ENCODE measurements around the gene EDDM3A.

Gene EDDM3A

DNA sequence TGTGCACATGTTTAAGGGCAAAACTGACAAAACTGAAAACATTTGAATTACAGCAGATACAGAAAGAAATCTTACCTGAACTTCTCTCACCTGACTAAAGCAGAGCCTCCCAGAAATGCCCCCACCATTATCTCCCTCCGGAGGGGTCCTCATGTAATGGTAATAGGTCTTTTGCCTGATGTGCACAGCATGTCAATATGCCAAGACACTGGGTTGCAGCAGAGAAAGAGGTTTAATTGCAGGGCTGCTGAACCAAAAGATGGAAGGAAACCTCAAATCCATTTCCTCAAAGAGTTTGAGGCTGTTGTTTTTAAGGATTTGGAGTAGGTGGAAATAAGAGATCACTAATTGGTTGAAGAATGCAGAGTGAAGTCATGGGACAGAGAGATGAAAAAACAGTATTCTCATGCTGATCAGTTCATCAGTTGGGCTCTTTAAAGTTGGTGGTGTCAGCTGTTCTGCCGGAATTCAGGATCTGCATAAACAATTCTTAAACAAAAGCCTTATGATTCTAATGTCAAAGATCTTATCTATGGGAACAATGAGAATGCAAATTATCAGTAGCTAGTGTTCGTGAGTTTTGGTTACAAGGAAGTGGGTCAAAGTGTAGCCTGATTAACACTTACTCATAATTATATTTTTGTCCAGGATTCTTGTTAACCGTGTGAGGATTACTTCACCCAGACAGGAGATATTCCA, 38.9 kb upstream of the EDDM3A start:
- H3K4me3 ChIP-seq (ENCODE audit: low read depth, low read length) = no peak overlapping the region
- TF ChIP-seq, protein P1, sequence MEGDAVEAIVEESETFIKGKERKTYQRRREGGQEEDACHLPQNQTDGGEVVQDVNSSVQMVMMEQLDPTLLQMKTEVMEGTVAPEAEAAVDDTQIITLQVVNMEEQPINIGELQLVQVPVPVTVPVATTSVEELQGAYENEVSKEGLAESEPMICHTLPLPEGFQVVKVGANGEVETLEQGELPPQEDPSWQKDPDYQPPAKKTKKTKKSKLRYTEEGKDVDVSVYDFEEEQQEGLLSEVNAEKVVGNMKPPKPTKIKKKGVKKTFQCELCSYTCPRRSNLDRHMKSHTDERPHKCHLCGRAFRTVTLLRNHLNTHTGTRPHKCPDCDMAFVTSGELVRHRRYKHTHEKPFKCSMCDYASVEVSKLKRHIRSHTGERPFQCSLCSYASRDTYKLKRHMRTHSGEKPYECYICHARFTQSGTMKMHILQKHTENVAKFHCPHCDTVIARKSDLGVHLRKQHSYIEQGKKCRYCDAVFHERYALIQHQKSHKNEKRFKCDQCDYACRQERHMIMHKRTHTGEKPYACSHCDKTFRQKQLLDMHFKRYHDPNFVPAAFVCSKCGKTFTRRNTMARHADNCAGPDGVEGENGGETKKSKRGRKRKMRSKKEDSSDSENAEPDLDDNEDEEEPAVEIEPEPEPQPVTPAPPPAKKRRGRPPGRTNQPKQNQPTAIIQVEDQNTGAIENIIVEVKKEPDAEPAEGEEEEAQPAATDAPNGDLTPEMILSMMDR (IDR thresholded peaks at IDR 0.05; ENCODE audit: control insufficient read depth, extremely low read depth, insufficient read depth) = no peak
- no peak for DNase-seq (ENCODE audit: low read depth)

DNA sequence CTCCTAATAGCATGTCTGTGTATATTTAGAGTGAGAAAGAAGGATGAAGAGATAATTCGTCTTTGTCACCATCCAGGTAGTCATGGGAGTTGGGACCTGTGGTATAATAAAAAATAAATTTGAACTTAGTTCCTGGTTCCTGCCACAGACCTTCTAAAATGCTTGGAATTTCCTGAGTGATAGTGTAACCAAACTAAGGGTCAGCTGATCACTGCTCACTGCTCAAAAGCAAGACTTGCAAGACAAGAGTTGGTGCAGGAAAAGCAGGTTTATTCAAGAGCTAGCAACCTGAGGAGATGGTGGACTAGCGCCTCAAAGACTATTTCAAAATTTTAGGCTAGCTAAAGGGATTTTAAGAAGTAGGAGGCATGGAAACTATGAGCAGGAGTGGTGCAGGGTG, 38.1 kb upstream of the EDDM3A start:
- TF ChIP-seq, protein P1 (IDR thresholded peaks at IDR 0.05; ENCODE audit: control insufficient read depth, extremely low read depth, insufficient read depth) = no peak
- DNase-seq (ENCODE audit: low read depth) = peak; percentile 21
- H3K4me3 ChIP-seq (ENCODE audit: low read depth, low read length) = no peak overlapping the region

DNA sequence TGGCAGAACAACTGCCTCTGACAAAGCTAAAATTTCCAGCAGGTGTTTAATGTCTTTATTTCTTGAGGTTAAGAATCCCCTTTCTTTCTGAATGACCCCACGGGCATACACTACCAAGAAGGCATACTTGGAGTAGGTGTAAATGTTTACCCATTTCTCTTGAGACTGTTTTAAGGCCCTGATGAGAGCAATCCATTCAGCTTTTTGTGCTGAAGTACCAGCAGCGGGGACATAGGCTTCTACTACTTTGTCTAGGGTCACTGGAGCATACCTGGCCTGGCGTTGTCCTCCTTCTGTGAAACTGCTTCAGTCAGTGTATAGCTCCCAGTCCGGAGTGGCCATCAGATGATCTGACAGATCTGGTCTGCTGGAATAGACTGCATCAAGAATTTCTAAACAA, 34.4 kb upstream of the EDDM3A start:
- no peak overlapping the region for H3K4me3 ChIP-seq (ENCODE audit: low read depth, low read length)
- TF ChIP-seq, protein P1 (IDR thresholded peaks at IDR 0.05; ENCODE audit: control insufficient read depth, extremely low read depth, insufficient read depth) = no peak
- no peak for DNase-seq (ENCODE audit: low read depth)

DNA sequence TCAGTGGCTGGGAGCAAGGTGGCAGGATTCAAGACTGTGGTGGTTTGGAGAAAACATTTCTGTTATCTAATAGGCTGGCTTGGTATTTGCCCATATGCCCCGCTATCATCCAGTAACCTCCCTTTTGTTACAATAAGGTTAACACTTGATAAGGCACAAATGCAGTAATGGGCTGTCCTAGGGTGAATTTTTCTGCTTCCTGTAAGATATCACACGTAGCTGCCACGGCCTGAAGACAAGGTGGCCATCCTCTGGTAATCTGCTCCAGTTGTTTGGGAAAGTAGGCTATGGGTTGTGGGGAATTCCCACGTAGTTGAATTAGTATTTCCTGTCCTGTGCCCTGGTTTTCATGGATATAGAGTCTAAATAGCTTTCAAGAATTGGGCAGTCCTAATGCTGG, 34.0 kb upstream of the EDDM3A start:
- no peak for DNase-seq (ENCODE audit: low read depth)
- H3K4me3 ChIP-seq (ENCODE audit: low read depth, low read length) = no peak overlapping the region
- TF ChIP-seq, protein P1 (IDR thresholded peaks at IDR 0.05; ENCODE audit: control insufficient read depth, extremely low read depth, insufficient read depth) = no peak

DNA sequence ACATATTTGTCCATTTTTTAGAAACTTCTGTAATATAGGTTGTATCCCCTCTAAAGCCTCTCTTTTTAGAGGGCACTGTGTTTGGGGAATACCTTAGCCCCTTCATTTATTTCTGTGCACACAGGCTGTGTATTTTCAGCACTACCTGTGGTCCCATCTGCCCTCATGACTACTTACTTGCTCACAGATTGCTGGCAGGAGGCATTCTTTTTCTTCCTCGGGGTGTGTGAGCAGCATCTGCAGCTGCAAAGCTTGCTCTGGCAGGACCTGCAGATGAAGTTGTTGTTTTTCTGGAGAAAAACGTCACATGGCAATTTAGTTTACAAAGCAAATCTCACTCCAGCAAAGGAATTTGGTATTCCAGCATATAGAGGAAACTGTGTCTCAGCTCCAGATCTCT, 32.8 kb upstream of the EDDM3A start:
- no peak for DNase-seq (ENCODE audit: low read depth)
- H3K4me3 ChIP-seq (ENCODE audit: low read depth, low read length) = no peak overlapping the region
- TF ChIP-seq, protein P1 (IDR thresholded peaks at IDR 0.05; ENCODE audit: control insufficient read depth, extremely low read depth, insufficient read depth) = no peak

DNA sequence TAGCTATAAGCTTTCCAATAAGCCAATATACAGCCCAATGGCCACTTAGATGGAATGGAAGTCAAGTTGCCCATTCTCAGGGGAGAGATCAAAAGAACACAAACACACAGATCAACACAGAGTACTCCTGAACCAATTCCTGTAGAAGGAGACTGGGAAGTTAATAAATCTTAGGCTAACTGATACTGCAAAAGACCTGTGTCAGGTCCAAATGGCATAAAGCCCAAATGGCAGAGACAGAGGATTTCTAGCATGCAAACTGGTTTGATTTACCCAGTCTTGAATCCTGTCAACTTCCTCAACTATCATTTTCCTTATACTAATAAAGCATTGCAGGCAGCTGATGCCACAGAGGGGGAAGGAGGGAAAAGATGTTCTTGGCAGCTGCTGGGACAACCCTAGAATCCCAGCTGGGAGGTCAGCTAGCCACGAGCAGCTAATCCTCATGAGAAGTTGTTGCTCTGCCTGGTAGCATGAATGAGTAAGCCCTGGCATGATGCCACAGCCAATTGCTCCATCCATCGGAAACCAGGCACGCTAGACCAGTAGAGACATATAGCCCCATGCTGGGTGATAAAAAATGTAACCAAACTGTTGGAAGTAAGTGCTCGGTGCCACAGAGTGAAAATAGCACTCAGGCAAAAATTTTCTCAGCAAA, 31.0 kb upstream of the EDDM3A start:
- no peak overlapping the region for H3K4me3 ChIP-seq (ENCODE audit: low read depth, low read length)
- TF ChIP-seq, protein P1 (IDR thresholded peaks at IDR 0.05; ENCODE audit: control insufficient read depth, extremely low read depth, insufficient read depth) = no peak
- DNase-seq (ENCODE audit: low read depth) = peak; percentile 80
